GM18508 (cell line): ENCODE results near the gene PLCD3.

Source experiments
- ATAC-seq: cut with Tn5 transposase; IDR thresholded peaks from one replicate; pipeline ENCODE4 v1.9.1; 2021; ENCODE audit warnings: moderate number of reproducible peaks; ENCODE audit not compliant: insufficient read depth, unreplicated experiment

PLCD3 gene

DNA sequence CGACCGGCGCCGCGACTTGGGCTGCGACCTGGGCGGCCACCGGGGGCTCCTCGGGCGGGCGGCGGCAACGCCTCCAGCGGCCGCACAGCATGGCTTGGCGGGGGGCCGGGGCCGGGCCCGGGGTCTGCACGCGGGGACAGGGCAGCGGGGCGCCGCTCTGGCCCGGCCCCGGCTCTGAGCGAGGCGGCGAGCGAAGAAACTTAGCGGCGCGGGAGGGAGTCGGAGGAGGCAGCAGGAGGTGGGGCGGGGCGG is at the start of gene PLCD3:
Gene PLCD3, minus strand, starts transcription at position 196 of the 252 bp plus-strand sequence. Its CDS starts 105 bp downstream, at position 91.
- no peak for ATAC-seq

GRCh38 chr17:45177563-45177962 is 45.2 kb upstream of the PLCD3 start:
- ATAC-seq: no peak

DNA sequence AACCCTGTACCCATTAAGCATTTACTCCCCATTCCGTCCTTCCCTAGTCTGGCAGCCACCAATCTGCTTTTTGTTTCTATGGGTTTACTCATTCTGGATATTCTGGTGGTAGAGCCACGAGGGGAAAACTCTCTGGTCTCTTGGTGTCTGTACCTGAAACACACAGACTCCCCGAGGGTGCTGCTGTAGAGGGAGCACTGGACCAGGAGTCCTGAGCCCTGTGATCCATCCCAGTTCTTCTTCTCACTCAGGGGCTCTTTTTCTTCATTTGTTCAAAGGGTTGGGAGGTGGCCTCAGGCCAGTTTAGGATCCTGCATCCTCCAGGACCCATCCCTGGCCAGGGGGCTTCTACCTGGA is 43.4 kb upstream of the PLCD3 start:
- ATAC-seq: no peak

DNA sequence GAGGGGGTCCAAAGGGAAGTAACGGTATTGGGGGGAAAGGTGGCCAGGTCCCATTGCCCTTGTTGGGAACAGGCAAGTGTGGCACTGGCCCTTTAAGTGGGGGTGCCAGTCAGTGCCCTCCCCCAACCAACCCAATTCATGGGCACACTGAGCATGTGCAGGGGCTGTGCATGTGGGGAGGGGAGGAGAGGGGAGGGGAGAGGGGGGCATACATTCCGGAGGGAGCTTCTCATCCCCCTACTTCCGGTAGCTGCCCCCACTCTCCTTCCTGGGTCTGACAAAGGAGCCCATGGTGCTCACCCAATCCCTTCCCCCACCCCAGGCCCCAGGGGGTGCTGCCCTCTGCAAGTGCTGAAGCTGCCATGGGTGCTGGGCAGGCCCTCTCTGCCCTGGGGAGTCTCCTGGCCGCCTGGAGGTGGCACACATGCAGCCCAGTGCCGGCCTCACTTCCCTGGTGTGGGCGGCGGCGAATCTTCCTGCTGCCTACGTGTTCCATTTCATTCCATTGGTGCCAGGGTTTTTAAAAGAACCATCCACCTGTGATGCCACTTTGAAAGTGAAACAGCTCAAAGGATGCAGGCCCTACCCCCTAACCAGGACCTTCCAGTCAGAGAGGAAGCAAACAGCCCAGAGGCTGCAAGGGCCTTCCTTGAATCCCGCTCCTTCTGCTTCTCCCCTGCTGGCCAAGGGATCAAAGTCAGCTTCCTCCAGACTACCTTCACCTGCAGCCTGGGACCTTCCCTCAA is 40.4 kb upstream of the PLCD3 start:
- ATAC-seq: no peak

GRCh38 chr17:45172232-45172540 is 39.9 kb upstream of the PLCD3 start:
- ATAC-seq: no peak

- no peak for ATAC-seq
Observed at GRCh38 chr17:45171338-45172231, 39.3 kb upstream of the PLCD3 start.

- ATAC-seq: no peak
Observed at GRCh38 chr17:45170931-45171337, 38.6 kb upstream of the PLCD3 start.

DNA sequence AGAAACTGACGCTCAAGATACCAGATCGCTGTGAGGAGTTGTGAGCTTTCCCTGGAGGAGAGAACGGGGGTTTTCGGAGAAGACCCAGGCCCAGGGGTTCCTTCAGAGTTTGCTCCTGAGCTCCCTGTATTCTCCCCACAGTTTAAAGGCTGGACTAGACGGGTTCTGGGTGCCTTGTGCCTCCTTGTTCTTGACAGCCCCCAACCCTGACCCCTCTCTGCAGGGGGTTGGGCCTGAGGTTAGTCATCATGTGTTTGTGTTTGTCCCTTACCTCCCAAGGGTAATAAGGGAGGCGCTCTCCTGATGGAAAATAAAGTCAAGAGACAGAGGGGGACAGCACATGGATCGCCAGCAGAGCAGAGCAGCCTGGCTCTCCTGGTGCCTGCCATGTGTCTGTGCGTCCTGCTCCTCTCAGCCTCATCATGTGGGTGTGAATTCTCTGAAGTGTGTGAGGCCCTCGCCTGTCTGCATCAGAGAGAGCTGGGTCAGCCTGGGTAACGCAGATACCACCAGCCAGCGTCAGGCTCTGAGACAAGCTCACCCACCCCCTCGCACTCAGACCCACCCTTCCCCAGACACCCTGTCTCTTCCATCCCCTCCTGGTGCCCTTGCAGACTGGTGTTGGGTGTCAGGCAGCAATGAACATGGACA is 38.1 kb upstream of the PLCD3 start:
- ATAC-seq: no peak

GRCh38 chr17:45168991-45169752 is 36.9 kb upstream of the PLCD3 start:
- ATAC-seq: no peak

DNA sequence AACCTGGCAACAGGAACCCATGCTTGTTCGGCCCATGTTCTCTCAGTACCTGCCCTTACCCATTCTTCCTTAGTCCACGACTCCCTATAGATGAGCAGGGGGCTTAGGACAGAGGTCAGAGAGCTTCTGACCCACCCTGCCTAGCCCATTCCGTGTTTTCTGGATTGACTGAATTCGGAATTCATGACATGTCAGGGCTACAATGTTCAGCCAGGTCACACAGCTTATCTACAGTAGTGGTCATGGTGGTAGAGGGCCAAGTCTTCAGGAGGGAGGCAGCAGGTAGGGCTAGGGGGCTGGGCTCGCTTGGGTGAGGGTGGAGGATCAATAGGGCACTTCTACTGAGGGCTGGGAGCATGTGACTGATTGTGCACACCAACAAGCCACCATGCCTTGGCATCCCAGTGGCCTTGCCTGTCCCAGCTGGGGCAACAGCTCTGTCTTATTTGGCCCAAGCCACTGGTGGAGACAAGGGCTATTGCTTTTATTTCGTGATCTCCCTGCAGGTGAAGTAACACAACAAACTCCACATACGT is 32.5 kb upstream of the PLCD3 start:
- no peak for ATAC-seq

GRCh38 chr17:45162025-45162687 is 29.8 kb upstream of the PLCD3 start:
- no peak for ATAC-seq

- ATAC-seq: peak; percentile 79
Observed at GRCh38 chr17:45161288-45162024, 29.1 kb upstream of the PLCD3 start, which contains the start of gene HEXIM2. TSS of gene HEXIM2 (plus strand) at chr17:45161875. CDS start at chr17:45162794, 919 bp downstream.

DNA sequence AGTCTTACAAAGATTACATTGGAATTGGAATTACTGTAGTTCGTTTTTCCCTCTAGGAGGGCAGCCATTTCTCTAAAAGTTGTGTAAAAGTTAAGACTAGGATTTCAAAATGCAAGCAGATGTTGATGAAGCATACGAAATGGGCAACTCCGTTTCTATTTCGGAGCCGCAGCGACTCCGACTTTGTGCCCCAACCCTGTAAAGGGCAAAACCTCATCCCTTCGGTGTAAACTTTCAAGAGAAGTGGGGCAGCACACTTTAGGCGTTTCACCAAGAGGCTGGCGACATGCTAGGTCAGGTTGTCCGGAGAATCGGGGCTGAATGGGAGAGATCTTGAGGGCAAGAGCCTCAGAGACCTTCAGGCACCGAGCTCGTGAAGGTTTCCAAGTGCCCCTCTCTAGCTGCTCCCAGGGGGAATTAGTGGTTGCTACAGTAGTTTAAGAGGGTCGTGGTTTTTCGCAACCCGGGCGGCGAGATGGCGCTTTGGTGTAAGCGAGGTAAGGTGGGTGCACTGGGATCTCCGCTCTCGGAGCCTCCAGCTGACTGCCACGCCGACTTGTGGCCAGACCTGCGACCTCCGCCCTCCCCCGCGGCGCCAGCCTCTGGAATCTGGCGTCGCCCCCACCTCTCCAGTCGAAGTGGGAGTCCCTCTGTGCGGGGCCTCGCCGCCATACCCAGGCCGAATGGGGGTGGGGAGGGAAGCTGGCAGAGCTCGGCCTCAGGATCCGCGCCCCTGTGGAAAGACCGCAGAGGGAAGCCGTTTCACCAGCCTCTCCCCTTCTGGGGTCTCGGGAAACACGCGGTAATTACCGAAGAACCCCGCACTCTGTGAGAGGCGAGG is 28.4 kb upstream of the PLCD3 start:
- ATAC-seq: no peak

- ATAC-seq: no peak
Observed at GRCh38 chr17:45156242-45156641, 23.9 kb upstream of the PLCD3 start.

- ATAC-seq: no peak
Observed at GRCh38 chr17:45155483-45155882, 23.2 kb upstream of the PLCD3 start.

GRCh38 chr17:45155029-45155428 is 22.7 kb upstream of the PLCD3 start:
- ATAC-seq: no peak

DNA sequence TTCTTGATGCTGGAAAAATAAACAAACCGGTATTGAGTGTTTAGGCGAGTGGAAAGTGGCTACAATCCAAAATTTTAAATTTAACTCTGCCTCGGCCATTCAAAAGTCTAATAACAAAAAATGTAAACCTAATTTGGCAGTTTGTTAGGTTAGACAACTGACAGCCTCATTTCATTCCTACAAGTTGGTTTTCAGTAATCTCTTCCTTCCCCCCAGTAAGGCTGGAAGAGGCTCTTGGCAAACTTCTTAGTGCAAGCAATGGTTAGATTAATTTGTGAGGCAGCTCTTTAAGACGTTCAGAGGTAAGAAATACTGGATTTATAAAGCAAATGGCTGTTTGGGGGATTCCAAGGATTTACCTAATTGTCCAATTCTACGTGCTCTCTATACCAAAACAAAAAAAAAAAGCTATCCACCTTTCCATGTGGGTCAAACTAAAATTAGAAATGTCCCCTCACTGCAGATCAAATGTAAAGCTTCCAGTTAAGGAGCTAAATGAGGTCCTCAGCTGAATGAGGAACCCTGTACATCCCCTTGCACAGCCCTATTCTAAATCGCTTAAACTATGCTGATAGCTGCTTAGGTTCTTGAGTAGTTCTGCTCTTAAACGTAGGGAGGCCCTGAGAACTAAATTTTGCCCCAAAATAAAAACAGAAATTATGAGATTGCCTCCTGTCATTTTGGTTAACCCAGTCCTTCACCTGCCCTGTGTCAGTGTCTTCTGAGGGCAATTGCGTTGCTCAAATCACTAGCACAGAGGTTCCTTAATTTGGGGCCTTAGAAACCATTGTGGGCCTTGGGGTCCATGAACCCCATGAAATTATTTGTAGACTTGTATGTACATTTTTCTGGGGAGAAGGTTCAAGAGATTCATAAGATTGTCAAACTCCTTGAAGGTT is 18.8 kb upstream of the PLCD3 start:
- ATAC-seq: no peak
